ENCODE data around the gene TYROBP. TPM values are rescaled to one million over a fixed set of nuclear protein-coding genes. Genes with fewer than 3 reads are reported as not detected.

TYROBP gene
- total and polyA plus RNA-seq, 2 of the 8 experiments (the other 6 are each of a cell fraction or from before 2014, with no cell fraction given), result 0.18 TPM; not detected in 1

DNA sequence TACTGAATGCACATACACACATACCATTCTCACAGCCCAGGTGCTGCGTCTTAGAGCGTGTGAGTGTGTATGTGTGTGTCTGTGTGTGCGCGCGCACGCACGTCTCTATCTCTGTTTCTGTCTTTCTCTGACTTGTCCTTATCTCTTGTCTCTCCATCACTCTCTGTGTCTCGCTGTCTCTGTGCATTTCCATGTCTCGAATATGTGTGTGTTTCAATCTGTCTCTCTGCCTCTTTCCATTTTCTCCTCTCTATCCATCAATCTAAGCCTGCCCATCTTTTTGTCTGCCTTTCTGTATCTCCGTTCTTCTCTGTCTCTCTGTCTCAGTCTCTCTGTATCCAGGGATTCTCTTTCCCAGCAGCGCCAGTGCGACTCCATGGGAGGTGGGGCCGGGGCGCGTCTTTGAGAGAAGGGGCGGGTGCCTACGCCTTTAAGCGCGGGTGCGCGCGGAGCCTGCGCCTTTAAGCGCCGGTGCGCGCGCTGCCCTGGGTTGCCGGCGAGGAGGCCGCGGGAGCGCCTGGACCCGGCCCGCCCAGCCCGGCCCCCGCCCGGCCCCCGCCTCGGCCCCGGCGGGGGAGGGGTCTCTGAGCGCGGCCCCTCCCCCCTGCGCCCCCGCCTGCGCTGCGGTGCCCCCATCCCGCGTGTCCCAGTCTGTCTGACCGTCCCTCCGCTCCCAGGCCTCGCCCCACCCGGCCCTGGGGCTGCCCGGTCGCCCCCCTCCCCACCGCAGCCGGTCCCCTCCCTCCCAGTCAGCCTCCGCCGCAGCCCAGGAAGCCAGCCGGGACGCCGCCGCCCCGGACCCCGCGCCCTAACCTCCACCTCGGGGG lies 28.0 kb upstream of the TYROBP start, which contains the start of gene LRFN3:
Gene LRFN3 (plus strand): TSS at position 464 of the 827 bp plus-strand sequence. CDS start 3,052 bp downstream, outside the sequence.
- H2BK20ac ChIP-seq (ENCODE audit: low read length), result peak within 1 kb of the TSS; percentile 24; the same call in 1 of the 2 replicates
- H3K23me2 ChIP-seq (ENCODE audit: low read depth, low read length), result peaks cover 13% of the 10 kb centered on the region; the same call in 1 of the 2 replicates
- H4K91ac ChIP-seq (replicated peaks; ENCODE audit: insufficient read length, low read length), result peak within 1 kb of the TSS; percentile 75
- peaks cover 0 to 14% (median 0%) of the 10 kb centered on the region in 4 experiments; a peak in 1 of 8 replicates for H3K36me3 ChIP-seq (ENCODE audit: control insufficient read depth in 2 of 4, insufficient read depth in 4 of 4, low read length in 3 of 4)
- no peak within 1 kb of the TSS for H2BK120ac ChIP-seq (replicated peaks; ENCODE audit: low read depth, low read length)
- CTCF ChIA-PET (ENCODE audit: partially characterized antibody), result no interaction called here
- H3K4me2 ChIP-seq (ENCODE audit: insufficient read depth in 1 of 2, low read depth in 2 of 2, low read length in 2 of 2), result peak within 1 kb of the TSS; percentile 88
- H3K79me1 ChIP-seq (ENCODE audit: low read depth, low read length), result peaks cover 2% of the 10 kb centered on the region; the same call in 1 of the 2 replicates
- peak in 1 of 2 experiments; percentile 85 for DNase-seq (ENCODE audit: low read depth in 1 of 2, low spot score in 2 of 2)
- H2BK15ac ChIP-seq (ENCODE audit: low read length), result peak within 1 kb of the TSS; percentile 34; the same call in 1 of the 2 replicates
- peak within 1 kb of the TSS; percentile 41; the same call in 1 of the 2 replicates for H2BK12ac ChIP-seq (ENCODE audit: low read depth, low read length)
- peak within 1 kb of the TSS; percentile 22; the same call in 1 of the 2 replicates for H2BK5ac ChIP-seq (ENCODE audit: low read depth, low read length)
- H3K18ac ChIP-seq (ENCODE audit: extremely low read depth, low read length), result no peak within 1 kb of the TSS; the same call in none of the 2 replicates
- H3K9me3 ChIP-seq (ENCODE audit: insufficient read depth in 2 of 2, low read depth in 1 of 2, low read length in 1 of 2), result no peaks in the 10 kb centered on the region
- peaks cover 0 to 14% (median 3%) of the 10 kb centered on the region in 4 experiments; a peak in 4 of 7 replicates for H3K4me1 ChIP-seq (replicated peaks in 1 of 4; ENCODE audit: control insufficient read depth in 3 of 4, insufficient read depth in 4 of 4, low read length in 3 of 4)
- H3K79me2 ChIP-seq (ENCODE audit: control insufficient read depth in 1 of 2, insufficient read depth in 2 of 2, low read length in 2 of 2), result peaks cover 0 to 6% of the 10 kb centered on the region in 2 experiments; a peak in 1 of 4 replicates
- no peak within 1 kb of the TSS for H3K14ac ChIP-seq (ENCODE audit: insufficient read length)
- no peak within 1 kb of the TSS for H3K56ac ChIP-seq (replicated peaks; ENCODE audit: insufficient read length, low read depth, low read length)
- no peak within 1 kb of the TSS for H4K8ac ChIP-seq (ENCODE audit: extremely low read depth, insufficient read depth, low read length)
- no peak within 1 kb of the TSS for H3K23ac ChIP-seq (ENCODE audit: insufficient read length)
- peak within 1 kb of the TSS; percentile 63 to 96 (median 69) for H3K4me3 ChIP-seq (ENCODE audit: extremely low read depth in 1 of 4, insufficient read depth in 2 of 4, low read depth in 3 of 4, low read length in 4 of 4)
- no peak within 1 kb of the TSS; the same call in 1 of the 2 replicates for H2AK5ac ChIP-seq (ENCODE audit: low read depth, low read length)
- peaks cover 0 to 10% of the 10 kb centered on the region in 2 experiments for H4K20me1 ChIP-seq (replicated peaks in 1 of 2; ENCODE audit: control insufficient read depth in 1 of 2, insufficient read depth in 2 of 2, low read length in 2 of 2)
- H2AFZ ChIP-seq (ENCODE audit: low read length), result peak within 1 kb of the TSS; percentile 94
- H3K27ac ChIP-seq (ENCODE audit: low read depth, low read length), result no peak within 1 kb of the TSS
- POLR2A ChIA-PET (ENCODE audit: partially characterized antibody), result no interaction called here
- H3K4ac ChIP-seq (replicated peaks; ENCODE audit: insufficient read length, low read depth, low read length), result no peak within 1 kb of the TSS
- H4K5ac ChIP-seq (ENCODE audit: insufficient read length, low read depth, low read length), result peak within 1 kb of the TSS; percentile 25
- peak; percentile 37 for TF ChIP-seq KDM4A (IDR thresholded peaks at IDR 0.05; ENCODE audit: low read depth, low read length, severe bottlenecking)
- TF ChIP-seq ASH2L (IDR thresholded peaks at IDR 0.05; ENCODE audit: low read length), result peak; percentile 8
- peak in 1 of 2 experiments; percentile 41; a peak in 1 of 4 replicates for TF ChIP-seq SIN3A (conservative IDR thresholded peaks at IDR 0.05 in 1 of 2, IDR thresholded peaks at IDR 0.05 in 1 of 2; ENCODE audit: low read depth in 1 of 2, low read length in 2 of 2)
- TF ChIP-seq, protein P1, sequence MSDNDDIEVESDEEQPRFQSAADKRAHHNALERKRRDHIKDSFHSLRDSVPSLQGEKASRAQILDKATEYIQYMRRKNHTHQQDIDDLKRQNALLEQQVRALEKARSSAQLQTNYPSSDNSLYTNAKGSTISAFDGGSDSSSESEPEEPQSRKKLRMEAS (IDR thresholded peaks at IDR 0.05), result peak; percentile 49
- TF ChIP-seq RNF2 (IDR thresholded peaks at IDR 0.05; ENCODE audit: borderline replicate concordance, low read depth, low read length, missing control alignments, poor library complexity, severe bottlenecking), result no peak
- 17% methylated on average over 21 of the region's 68 CpGs; no CpG with 5 or more reads in 1 of the 2 experiments for WGBS, 2 experiments (ENCODE audit: extremely low coverage in 1 of 2, insufficient coverage in 1 of 2, insufficient read length in 1 of 2, insufficient replicate concordance in 2 of 2, low coverage in 1 of 2, low lambda C conversion rate in 2 of 2, missing lambda C conversion rate in 1 of 2)
- FAIRE-seq, result no peak
- H3K9ac ChIP-seq (replicated peaks in 1 of 4; ENCODE audit: extremely low read depth in 1 of 4, low read depth in 3 of 4, low read length in 3 of 4), result peak within 1 kb of the TSS in 2 of 4 experiments; percentile 23 to 70; a peak in 4 of 7 replicates
- no peaks in the 10 kb centered on the region; a peak in 1 of 7 replicates for H3K27me3 ChIP-seq (replicated peaks in 1 of 4; ENCODE audit: control insufficient read depth in 3 of 4, extremely low read depth in 1 of 4, insufficient read depth in 3 of 4, low read length in 3 of 4)

Data from H1 (cell line).